Heart left ventricle (tissue), 16 donors: ENCODE measurements around the gene IGF2R. TPM values are rescaled to one million over a fixed set of nuclear protein-coding genes. Genes with fewer than 3 reads are reported as not detected.
A peak's percentile ranks its signal among the peaks of the same experiment; 100 is the strongest.
"Not testable (repeated sequence)": the region's sequence is repeated elsewhere in the genome, so short reads cannot be mapped to it uniquely, and the experiment has no call there.

ENCODE experiments used
- ATAC-seq, 4 donors: fragments of 200-7000 bp; cut with Tn5 transposase; one replicate each; pipeline ENCODE4 v1.9.1; 2020 to 2022; ENCODE audit warnings: moderate library complexity in 4 of 4, mild to moderate bottlenecking in 3 of 4, moderate number of reproducible peaks in 1 of 4
- DNase-seq, 5 donors: peaks; one replicate each; pipeline ENCODE4 v3.0.0-alpha.2; 2020
- H3K27ac ChIP-seq, 12 donors: fragments of 200-600 bp; sonication (generic) in 4 of 12; one replicate each; pipeline versions ENCODE4 v1.5.0 to v1.8.0; 2016 to 2022; ENCODE audit warnings: mild to moderate bottlenecking in 2 of 12
- H3K27me3 ChIP-seq, 9 donors: fragments of 200-600 bp; sonication (generic) in 2 of 9; one replicate each; pipeline versions ENCODE4 v1.5.1 to v1.8.0; 2016 to 2022; ENCODE audit warnings: mild to moderate bottlenecking in 3 of 9
- H3K36me3 ChIP-seq, 9 donors: fragments of 200-600 bp; sonication (generic) in 2 of 9; one replicate each; pipeline versions ENCODE4 v1.5.0 to v1.8.0; 2018 to 2022; ENCODE audit warnings: mild to moderate bottlenecking in 2 of 9
- H3K4me1 ChIP-seq, 12 donors: fragments of 200-600 bp; sonication (generic) in 4 of 12; one replicate each; pipeline versions ENCODE4 v1.5.0 to v1.8.0; 2016 to 2022; ENCODE audit warnings: mild to moderate bottlenecking in 3 of 12
- H3K4me3 ChIP-seq, 12 donors: fragments of 200-600 bp; sonication (generic) in 4 of 12; one replicate each; pipeline versions ENCODE4 v1.5.0 to v1.8.0; 2017 to 2022; ENCODE audit warnings: mild to moderate bottlenecking in 9 of 12, moderate library complexity in 4 of 12
- H3K9me3 ChIP-seq, 12 donors: fragments of 200-600 bp; sonication (generic) in 4 of 12; one replicate each; pipeline versions ENCODE4 v1.5.0 to v1.8.0; 2016 to 2022; ENCODE audit warnings: mild to moderate bottlenecking in 1 of 12
- POLR2A ChIP-seq, 2 donors: fragments of 450-650 bp; IDR thresholded peaks; one replicate each; pipeline ENCODE4 v1.6.1; 2017; ENCODE audit warnings: antibody characterized with exemption in 2 of 2, mild to moderate bottlenecking in 2 of 2, moderate library complexity in 2 of 2
- WGBS, 4 donors: extraction: QIAGEN DNeasy Blood & Tissue Kit in 2 of 4; methylation state at CpG; one replicate each; pipeline versions ENCODE4 v1.1.5 to v1.1.7; 2013 to 2018; 5-methylcytosine and 5-hydroxymethylcytosine counted together
- intact Hi-C, 10 donors: fragments of 100-400 bp; cut with DNase I; formaldehyde crosslinking; loops; one replicate each; pipeline versions ENCODE4 v1.11.1 to v1.14.2; 2022
- polyA plus RNA-seq, 2 donors: library from polyadenylated mRNA; stranded (reverse); fragments of 200-250 nt; gene quantifications; one replicate each; pipeline ENCODE4 v1.2.3, GENCODE V29; 2013
- total RNA-seq, 9 donors: library from RNA; depleted of rRNA in 2 of 9; stranded (reverse); fragments of >200 nt in 2 of 9; fragmentation: NEBNext Ultra II Directional in 3 of 9; extraction: Animal tissue kit (Norgen Biotek cat#: 25700) in 3 of 9; gene quantifications; one replicate each; pipeline versions ENCODE4 v1.1.0 to v1.2.4, GENCODE V29; 2016 to 2023
- TF ChIP-seq, protein P1 (sequence below), 12 donors: fragments of 200-600 bp; sonication (generic) in 4 of 12; IDR thresholded peaks; one replicate each; pipeline versions ENCODE4 v1.5.0 to v1.8.0; 2018 to 2022; ENCODE audit warnings: antibody characterized with exemption in 12 of 12, mild to moderate bottlenecking in 5 of 12
- donor health status: ischemic (EF 13 %, LVEDD 7.1; RV severe dilation, severe dysfunction).
- donor health status: healthy with polysubstance abuse.
- donor health status: DM: no; HTN: yes; CAD: no.
- donor health status: DM: no; HTN: no; CAD: no.
- donor health status: ischemic (EF 25% LVEDD 6.9; RV normal size, moderate dysfunction).
- donor health status: ischemic (EF 25% LVEDD 5.7; RV mildly dilated, moderate dysfunction).
- donor health status: healthy.
- donor health status: DM: yes; HTN: yes; CAD: no.
- donor health status: ischemic (EF 35%, LVEDD 5.7; RV mildly dilated, moderate dysfunction).
- donor health status: nonischemic (EF 11% LVEDD 7.7; RV severe dilation, severe dysfunction).
- donor health status: DM: yes; HTN: yes; CAD: no.
- donor health status: PGD.
- donor health status: ischemic (EF 29% LVEDD 5.4; RV normal size, mild dysfunction).
- donor health status: nonischemic (EF 23%, LVEDD 6.1; RV moderate dilation, normal function).

The IGF2R gene
- total and polyA plus RNA-seq, 11 donors: 15.4 to 111 (median 68.5) TPM

DNA sequence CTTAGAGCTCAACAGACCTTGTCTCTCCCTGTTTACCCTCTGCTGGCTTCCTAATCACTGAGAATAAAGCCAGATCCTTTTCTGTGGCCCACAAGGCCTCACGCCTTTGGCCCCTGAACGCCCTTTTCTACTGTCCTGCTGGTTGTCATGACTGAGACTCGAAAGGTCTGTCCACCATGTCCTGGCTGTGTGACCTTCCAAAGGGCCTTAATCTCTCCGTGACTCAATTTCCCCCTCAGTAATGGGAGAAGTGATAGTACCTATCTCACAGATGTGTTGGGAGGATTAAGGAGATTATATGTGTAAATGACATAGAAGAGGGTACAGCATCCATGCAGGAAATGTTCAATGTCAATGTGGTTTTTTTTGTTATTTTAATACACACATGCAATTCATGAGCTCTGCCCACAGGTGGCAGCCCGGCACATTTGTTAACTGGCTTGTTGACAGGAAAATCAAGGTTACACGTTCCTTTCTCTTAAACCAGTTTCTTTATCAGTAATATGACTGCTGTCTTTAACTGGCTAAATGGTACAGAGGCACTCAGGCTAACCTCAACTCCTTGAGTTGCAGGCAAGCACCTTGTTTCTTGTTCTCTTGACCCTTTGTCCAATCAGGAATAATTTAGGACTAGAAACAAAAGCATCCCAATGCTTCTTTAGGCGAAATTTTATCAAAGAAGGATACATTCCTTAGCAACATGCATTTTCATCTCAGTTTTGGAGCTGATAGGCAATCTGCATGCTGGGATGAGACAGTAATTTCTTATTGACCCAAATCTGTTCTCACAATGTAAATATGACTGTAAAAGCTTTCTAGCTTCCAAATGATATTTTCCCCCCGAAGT is 169.3 kb downstream of the IGF2R start:
- no peak overlapping the region for H3K27ac ChIP-seq
- peak; percentile 26 to 73 (median 46) for ATAC-seq
- no peak overlapping the region for H3K4me3 ChIP-seq
- intact Hi-C loops: loop anchor here (1.0 to 5.0 kb wide), 5 partner anchors 317 to 319 kb away; no protein-coding TSS in a partner anchor
- peaks cover 0 to 6% (median 0%) of the 10 kb centered on the region in 12 donors for H3K4me1 ChIP-seq
- no peaks in the 10 kb centered on the region for H3K36me3 ChIP-seq
- H3K9me3 ChIP-seq: no peaks in the 10 kb centered on the region
- H3K27me3 ChIP-seq: no peaks in the 10 kb centered on the region
- 50 to 62% (median 56%) methylated on average over 8 of the region's 8 CpGs for WGBS, 4 donors
- no peak for TF ChIP-seq POLR2A (IDR thresholded peaks at IDR 0.05)
- TF ChIP-seq, protein P1, sequence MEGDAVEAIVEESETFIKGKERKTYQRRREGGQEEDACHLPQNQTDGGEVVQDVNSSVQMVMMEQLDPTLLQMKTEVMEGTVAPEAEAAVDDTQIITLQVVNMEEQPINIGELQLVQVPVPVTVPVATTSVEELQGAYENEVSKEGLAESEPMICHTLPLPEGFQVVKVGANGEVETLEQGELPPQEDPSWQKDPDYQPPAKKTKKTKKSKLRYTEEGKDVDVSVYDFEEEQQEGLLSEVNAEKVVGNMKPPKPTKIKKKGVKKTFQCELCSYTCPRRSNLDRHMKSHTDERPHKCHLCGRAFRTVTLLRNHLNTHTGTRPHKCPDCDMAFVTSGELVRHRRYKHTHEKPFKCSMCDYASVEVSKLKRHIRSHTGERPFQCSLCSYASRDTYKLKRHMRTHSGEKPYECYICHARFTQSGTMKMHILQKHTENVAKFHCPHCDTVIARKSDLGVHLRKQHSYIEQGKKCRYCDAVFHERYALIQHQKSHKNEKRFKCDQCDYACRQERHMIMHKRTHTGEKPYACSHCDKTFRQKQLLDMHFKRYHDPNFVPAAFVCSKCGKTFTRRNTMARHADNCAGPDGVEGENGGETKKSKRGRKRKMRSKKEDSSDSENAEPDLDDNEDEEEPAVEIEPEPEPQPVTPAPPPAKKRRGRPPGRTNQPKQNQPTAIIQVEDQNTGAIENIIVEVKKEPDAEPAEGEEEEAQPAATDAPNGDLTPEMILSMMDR (IDR thresholded peaks at IDR 0.05): peak in 11 of 12 donors; percentile 51 to 83 (median 69)
- DNase-seq: peak in 1 of 5 donors; percentile 55

GRCh38 chr6:160138839-160139419 is 170.0 kb downstream of the IGF2R start:
- H3K27me3 ChIP-seq: no peaks in the 10 kb centered on the region
- ATAC-seq: no peak
- peak overlapping the region in 1 of 12 donors; percentile 11 for H3K27ac ChIP-seq
- TF ChIP-seq, protein P1 (IDR thresholded peaks at IDR 0.05): no peak
- no peak for TF ChIP-seq POLR2A (IDR thresholded peaks at IDR 0.05)
- H3K9me3 ChIP-seq: no peaks in the 10 kb centered on the region
- H3K4me1 ChIP-seq: peaks cover 0 to 6% (median 0%) of the 10 kb centered on the region in 12 donors
- H3K4me3 ChIP-seq: no peak overlapping the region
- DNase-seq: no peak
- H3K36me3 ChIP-seq: no peaks in the 10 kb centered on the region
- 85 to 93% (median 89%) methylated on average over 13 of the region's 13 CpGs for WGBS, 4 donors
- intact Hi-C loops: loop anchor here in 8 of 10 donors (1.0 to 5.0 kb wide), 5 partner anchors 316 to 318 kb away; no protein-coding TSS in a partner anchor

GRCh38 chr6:160139420-160139851 is 170.6 kb downstream of the IGF2R start:
- Histone ChIP-seq H3K4me3 (no peak overlapping the region), H3K4me1 (peaks cover 0 to 6% (median 0%) of the 10 kb centered on the region in 12 donors), H3K36me3 (no peaks in the 10 kb centered on the region), H3K27me3 (no peaks in the 10 kb centered on the region), H3K9me3 (peaks cover 0 to 2% (median 0%) of the 10 kb centered on the region in 12 donors), H3K27ac (no peak overlapping the region)
- 90 to 97% (median 93%) methylated on average over 12 of the region's 12 CpGs for WGBS, 4 donors
- intact Hi-C loops: loop anchor here in 3 of 10 donors (2.0 to 5.0 kb wide), 3 partner anchors 315 to 318 kb away; no protein-coding TSS in a partner anchor
- no peak for ATAC-seq
- TF ChIP-seq, protein P1 (IDR thresholded peaks at IDR 0.05): no peak
- no peak for TF ChIP-seq POLR2A (IDR thresholded peaks at IDR 0.05)
- no peak for DNase-seq

DNA sequence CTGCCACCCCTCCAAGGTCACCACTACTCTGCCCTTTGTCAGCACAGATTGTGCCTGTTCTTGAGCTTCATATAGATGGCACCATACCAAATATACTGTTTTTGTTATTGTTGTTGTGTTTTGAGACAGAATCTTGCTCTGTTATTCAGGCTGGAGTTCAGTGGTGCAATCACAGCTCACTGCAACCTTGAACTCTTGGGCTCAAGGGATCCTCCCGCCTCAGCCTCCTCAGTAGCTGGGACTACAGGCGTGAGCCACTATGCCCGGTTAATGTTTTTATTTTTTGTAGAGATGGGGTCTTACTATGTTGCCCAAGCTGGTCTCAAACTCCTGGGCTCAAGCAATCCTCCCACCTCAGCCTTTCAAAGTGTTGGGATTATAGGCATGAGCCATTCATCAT is 171.6 kb downstream of the IGF2R start:
- peak overlapping the region in 1 of 12 donors; percentile 83 for H3K27ac ChIP-seq
- H3K4me3 ChIP-seq, intact Hi-C loops, H3K36me3 ChIP-seq, DNase-seq, H3K9me3 ChIP-seq, H3K4me1 ChIP-seq, H3K27me3 ChIP-seq, ATAC-seq: not testable (repeated sequence)
- 76 to 95% (median 86%) methylated on average over 3 of the region's 3 CpGs for WGBS, 4 donors
